Midbrain (tissue), 1 donor: ENCODE measurements around the gene SYNJ2.

Experiments
- DNase-seq: peaks from one replicate; lab custom pipeline; 2025; lab: John Stamatoyannopoulos, UW

The SYNJ2 gene

GRCh38 chr6:158131926-158132325, 150.3 kb downstream of the SYNJ2 start:
- DNase-seq: no peak

- DNase-seq: no peak
These were observed 161.1 kb downstream of the SYNJ2 start for GRCh38 chr6:158142789-158143188.

DNA sequence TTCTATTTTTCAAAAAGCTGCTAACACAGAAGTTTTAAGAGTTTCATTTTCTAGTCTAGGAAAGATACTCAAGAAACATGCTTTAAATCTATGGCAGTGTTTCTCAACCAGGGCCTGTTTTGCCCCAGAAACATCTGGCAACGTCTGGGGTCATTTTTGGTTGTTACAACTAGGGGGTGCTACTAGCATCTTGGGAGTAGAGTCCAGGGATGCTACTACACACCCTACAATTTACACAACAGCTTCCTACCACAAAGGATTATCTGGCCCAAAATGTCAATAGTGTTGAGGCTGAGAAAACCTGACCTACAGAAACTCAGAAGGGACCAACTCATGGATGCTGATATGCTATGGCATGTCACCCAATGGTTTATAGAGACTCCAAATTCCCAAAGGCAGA, 162.0 kb downstream of the SYNJ2 start:
- no peak for DNase-seq
